HG02852 (cell line): ENCODE results near the gene AEBP2.
A peak's percentile ranks its signal among the peaks of the same experiment; 100 is the strongest.
"Not testable (repeated sequence)": the region's sequence is repeated elsewhere in the genome, so short reads cannot be mapped to it uniquely, and the experiment has no call there.

Experiments used
- ATAC-seq: cut with Tn5 transposase; IDR thresholded peaks from one replicate; pipeline ENCODE4 v1.9.1; 2021; ENCODE audit warnings: mild to moderate bottlenecking, moderate library complexity; ENCODE audit not compliant: unreplicated experiment

AEBP2 gene

GRCh38 chr12:19439059-19440018, at the start of gene AEBP2:
Gene AEBP2 (plus strand): TSS chr12:19439492. CDS start chr12:19439700, 208 bp downstream.
- peak; percentile 69 for ATAC-seq

GRCh38 chr12:19390051-19390598, 49.2 kb upstream of the AEBP2 start:
- ATAC-seq: no peak

- ATAC-seq: not testable (repeated sequence)
Observed at GRCh38 chr12:19392644-19393043, 46.6 kb upstream of the AEBP2 start.

GRCh38 chr12:19394385-19394784, 44.9 kb upstream of the AEBP2 start:
- ATAC-seq: no peak

GRCh38 chr12:19397534-19397933, 41.8 kb upstream of the AEBP2 start:
- ATAC-seq: no peak

- ATAC-seq: no peak
Observed at GRCh38 chr12:19398376-19399363, 40.6 kb upstream of the AEBP2 start.

GRCh38 chr12:19400649-19401285, 38.5 kb upstream of the AEBP2 start:
- not testable (repeated sequence) for ATAC-seq

- no peak for ATAC-seq
Observed at GRCh38 chr12:19402211-19402610, 37.1 kb upstream of the AEBP2 start.

GRCh38 chr12:19402743-19403431, 36.4 kb upstream of the AEBP2 start:
- no peak for ATAC-seq

GRCh38 chr12:19404242-19404880, 34.9 kb upstream of the AEBP2 start:
- no peak for ATAC-seq

- ATAC-seq: no peak
Observed at GRCh38 chr12:19409376-19409775, 29.9 kb upstream of the AEBP2 start.

- no peak for ATAC-seq
Observed at GRCh38 chr12:19410211-19410610, 29.1 kb upstream of the AEBP2 start.

GRCh38 chr12:19410629-19411185, 28.6 kb upstream of the AEBP2 start:
- ATAC-seq: no peak

GRCh38 chr12:19411234-19412204, 27.8 kb upstream of the AEBP2 start:
- no peak for ATAC-seq

GRCh38 chr12:19412844-19413243, 26.4 kb upstream of the AEBP2 start:
- no peak for ATAC-seq

- ATAC-seq: not testable (repeated sequence)
Observed at GRCh38 chr12:19413582-19413981, 25.7 kb upstream of the AEBP2 start.

- no peak for ATAC-seq
Observed at GRCh38 chr12:19415563-19415962, 23.7 kb upstream of the AEBP2 start.

- no peak for ATAC-seq
Observed at GRCh38 chr12:19419086-19419485, 20.2 kb upstream of the AEBP2 start.
